Hematopoietic multipotent progenitor cell treated with erythropoietin and hydrocortisone succinate and interleukin-3 and kit ligand, for 6 days (in vitro differentiated cells): ENCODE results near the gene EVC.

Experiments
- DNase-seq: peaks from one replicate; pipeline ENCODE4 v3.0.0-alpha.2; 2015

Gene EVC

DNA sequence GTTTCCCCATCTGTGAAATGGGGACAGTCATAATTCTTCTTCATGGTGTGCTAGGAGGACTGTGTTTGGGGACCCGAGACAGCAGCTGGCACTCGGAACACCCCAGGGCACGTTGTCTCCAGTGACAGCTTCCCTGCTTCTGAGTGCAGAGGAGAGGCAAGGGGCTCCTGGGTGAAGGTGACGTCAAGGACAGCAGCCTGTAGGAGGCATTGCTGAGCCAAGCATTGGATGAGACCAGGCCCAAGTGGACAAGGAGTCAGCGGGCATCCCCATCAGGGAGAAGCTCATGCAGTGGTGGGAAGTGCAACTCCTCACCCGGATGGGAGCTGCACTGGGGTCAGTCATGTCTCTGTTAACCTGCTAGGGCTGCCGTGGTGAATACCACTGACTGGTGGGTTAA lies 46.1 kb downstream of the EVC start:
- DNase-seq: no peak

GRCh38 chr4:5757536-5757935 lies 46.5 kb downstream of the EVC start:
- no peak for DNase-seq

DNA sequence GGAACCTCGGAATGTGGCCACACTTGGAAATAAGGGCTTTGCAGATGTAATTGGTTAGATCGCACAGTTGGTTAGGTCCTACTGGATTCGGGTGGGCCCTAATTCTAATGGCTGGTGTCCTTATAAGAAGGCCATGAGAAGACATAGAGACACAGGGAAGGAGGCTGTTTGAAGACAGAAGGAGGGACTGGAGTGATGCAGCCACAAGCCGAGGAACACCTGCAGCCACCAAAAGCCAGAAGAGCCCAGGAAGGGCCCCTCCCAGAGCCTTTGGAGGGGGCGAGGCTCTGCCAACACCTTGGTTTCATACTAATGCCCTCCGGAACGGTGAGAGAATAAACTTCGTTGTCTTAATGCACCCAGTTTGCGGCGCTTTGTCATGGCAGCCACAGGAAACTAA lies 47.0 kb downstream of the EVC start:
- DNase-seq: no peak

- no peak for DNase-seq
Measured at GRCh38 chr4:5758741-5759140, 47.7 kb downstream of the EVC start.

- no peak for DNase-seq
Measured at GRCh38 chr4:5759236-5760075, 48.5 kb downstream of the EVC start.

GRCh38 chr4:5760246-5760645 lies 49.2 kb downstream of the EVC start:
- DNase-seq: no peak

DNA sequence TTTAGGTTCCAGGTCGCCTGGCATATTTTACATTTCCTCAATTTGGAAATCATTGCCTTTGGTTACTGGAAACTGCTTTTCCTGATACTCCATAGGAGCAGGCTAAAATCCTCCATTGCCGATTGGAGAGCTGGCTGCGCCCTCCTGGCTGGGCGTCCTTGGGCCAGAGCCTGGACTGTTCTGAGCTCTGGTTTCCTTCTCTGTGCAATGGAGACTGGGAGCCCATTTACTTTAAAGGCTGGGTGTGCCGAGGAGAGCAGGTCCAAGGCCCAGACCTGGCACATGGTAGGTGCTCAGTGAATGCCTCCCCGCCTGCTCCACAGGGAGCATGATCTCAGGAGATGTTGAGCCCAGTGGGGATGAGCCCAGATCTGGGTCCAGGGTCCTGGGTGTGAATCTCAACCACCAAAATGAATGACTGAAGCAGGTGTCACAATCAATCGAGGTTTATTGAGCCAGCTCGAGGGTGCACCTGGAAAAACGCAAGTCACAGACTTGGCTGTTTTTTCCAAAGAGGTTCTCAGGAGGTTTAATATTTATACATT lies 50.0 kb downstream of the EVC start:
- DNase-seq: no peak

DNA sequence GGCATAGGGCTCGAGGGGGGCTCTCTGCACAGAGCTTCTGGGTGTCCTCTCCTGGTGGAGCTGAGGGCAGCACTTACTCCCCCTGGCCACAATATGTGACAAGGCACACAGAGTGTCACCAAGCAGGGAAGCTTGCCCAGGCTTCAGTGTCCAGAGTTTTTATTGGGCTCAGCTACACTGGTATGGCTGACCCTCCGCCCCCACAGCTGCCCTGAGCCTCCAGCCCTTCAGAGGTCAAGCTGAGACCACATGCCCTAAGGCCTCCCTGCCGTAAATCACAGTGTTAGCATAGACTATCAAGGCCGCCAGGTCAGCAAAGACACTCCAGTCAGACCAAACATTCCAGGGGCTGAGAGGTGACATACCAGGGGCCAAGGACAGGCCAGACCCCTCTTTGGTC lies 59.0 kb downstream of the EVC start:
- no peak for DNase-seq

GRCh38 chr4:5772528-5773270 lies 61.7 kb downstream of the EVC start:
- DNase-seq: no peak

GRCh38 chr4:5773271-5773555 lies 62.2 kb downstream of the EVC start:
- DNase-seq: no peak

GRCh38 chr4:5774416-5775036 lies 63.5 kb downstream of the EVC start:
- DNase-seq: no peak

GRCh38 chr4:5776510-5776909 lies 65.5 kb downstream of the EVC start:
- no peak for DNase-seq

GRCh38 chr4:5780831-5781480 lies 70.0 kb downstream of the EVC start:
- no peak for DNase-seq

DNA sequence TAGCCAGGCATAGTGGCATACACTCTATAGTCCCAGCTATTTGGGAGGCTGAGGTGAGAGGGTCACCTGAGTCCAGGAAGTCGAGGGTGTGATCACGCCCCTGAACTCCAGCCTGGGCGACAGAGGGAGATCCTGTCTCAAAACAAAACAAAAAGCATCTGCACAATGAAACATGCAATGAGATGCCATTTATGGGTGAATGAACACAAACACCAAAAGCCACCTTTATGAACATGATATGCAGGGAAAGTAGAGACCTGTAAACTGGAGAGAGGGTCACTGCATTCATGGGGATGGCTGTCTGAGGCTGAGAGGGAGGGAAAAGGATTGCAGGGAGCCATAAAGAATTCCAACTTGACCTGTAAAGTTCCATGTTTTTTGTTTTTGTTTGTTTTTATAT lies 70.7 kb downstream of the EVC start:
- DNase-seq: no peak

- DNase-seq: no peak
Measured at GRCh38 chr4:5782829-5783476, 72.0 kb downstream of the EVC start.

- DNase-seq: no peak
Measured at GRCh38 chr4:5783486-5783885, 72.5 kb downstream of the EVC start.

DNA sequence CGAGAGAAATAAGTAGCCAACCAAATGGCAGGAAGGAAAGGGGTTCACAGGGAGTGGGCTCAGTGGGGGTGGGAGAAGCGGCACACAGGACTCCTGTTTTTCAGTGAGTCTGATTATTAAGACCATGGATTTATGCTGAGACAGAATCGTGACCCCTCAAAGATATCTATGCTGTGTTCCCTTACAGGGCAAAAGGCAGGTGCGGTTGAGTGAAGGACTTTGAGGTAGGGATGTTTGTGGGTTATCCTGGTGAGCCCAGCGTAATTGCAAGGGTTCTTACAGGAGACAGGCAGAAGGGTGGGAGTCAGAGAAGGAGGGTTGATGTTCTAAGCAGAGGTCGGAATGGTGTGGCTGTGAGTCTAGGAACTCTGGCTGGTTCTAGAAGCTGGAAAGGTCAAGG lies 73.0 kb downstream of the EVC start:
- DNase-seq: no peak

DNA sequence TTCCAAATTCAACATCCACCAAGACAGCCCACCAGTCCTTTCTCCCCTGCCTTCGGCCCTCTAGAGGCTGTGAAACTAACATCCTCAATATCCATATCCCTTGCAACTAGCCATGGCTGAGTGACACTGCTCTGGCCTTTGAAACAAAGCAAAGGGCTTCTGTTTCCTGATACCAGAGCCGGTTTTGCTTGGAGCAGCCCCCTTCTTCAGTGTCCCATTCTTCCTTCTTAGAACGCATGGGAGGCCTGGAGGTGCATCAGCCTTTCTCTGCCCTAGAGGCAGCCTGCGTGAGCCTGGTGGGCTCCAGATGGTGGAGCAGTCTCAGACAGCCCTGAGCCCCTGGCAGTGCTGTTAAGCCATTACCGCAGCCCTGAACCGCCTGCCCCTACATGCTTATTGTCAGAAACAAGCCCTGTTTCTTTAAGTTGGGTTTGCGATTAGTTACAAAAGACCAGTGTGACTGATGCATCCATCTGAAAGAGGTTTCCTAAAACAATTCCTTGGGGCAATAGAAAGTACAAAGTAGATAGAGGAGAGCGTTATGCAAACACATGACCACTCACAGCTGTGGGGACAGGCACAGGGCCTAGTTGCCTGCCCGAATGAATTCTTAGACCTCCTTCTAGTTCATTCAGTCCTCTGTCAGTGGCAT lies 74.1 kb downstream of the EVC start:
- no peak for DNase-seq

DNA sequence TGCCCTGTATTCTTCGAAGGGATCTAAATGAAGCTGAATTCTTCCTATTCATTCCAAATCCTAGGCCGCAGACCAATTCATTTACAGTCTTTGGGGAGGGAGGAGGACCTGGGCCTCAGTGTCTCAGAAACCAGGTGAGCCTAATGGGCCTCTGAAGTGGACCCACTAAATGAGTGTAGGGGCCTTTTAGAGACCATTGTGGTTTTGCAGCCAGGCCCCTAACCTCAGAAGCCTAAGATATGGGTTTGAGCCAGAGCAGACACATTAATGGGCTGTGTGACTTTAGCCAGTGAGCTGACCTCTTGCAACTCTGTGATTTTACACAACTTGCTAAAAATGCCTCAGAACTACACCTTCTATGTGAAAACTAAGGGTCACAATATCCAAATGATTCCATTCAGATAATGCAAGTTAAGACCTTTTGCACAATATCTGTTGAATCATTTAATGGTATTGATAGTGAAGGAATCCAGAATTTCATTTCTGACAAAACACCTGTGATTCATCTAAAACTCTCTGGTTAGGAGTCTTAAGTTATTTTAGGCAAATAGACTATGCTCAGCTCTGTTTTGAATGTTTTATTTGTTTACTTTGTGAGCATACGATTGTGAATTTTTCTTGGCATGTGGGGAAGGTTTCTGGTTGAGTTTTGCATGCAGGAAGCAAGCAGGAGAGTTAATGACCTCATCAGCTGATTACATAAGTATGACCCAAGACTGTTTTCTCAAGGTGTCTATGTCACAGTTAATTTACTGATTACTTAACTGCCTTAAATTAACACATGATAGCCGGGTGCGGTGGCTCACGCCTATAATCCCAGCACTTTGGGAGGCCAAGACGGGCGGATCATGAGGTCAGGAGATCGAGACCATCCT lies 75.0 kb downstream of the EVC start:
- no peak for DNase-seq

DNA sequence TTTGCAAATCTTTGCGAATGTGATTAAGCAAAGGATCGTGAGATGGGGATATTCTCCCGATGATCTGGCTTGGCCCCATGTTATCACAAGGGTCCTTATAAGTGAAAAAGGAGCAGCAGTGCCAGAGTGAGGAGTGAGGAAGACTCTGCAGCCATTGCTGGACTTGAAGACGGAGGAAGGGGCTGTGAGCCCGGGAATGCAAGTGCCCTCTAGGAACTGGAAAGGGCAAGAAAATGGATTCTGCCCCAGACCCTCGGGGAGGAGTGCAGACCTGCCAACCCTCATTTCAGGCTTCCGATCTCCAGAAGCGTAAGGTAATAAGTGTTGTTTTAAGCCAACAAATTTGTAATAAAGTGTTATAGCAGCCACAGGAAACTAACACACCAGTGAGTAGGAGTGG lies 76.3 kb downstream of the EVC start:
- DNase-seq: no peak

GRCh38 chr4:5788144-5788543 lies 77.1 kb downstream of the EVC start:
- DNase-seq: no peak
